Amygdala (tissue), 56 donors: ENCODE data around the gene LBH.

Source experiments
- DNase-seq, 56 donors: peaks; one replicate each; lab custom pipeline; 2025; lab: John Stamatoyannopoulos, UW

Gene LBH

GRCh38 chr2:30294133-30294532, 62.8 kb downstream of the LBH start:
- DNase-seq: no peak

GRCh38 chr2:30296496-30296895, 65.2 kb downstream of the LBH start:
- no peak for DNase-seq

GRCh38 chr2:30298302-30298701, 67.0 kb downstream of the LBH start:
- no peak for DNase-seq

GRCh38 chr2:30300122-30300455, 68.8 kb downstream of the LBH start:
- no peak for DNase-seq

GRCh38 chr2:30300456-30301221, 69.3 kb downstream of the LBH start:
- no peak for DNase-seq

- no peak for DNase-seq
These were observed 70.2 kb downstream of the LBH start for GRCh38 chr2:30301551-30301950.

GRCh38 chr2:30302566-30302965, 71.2 kb downstream of the LBH start:
- DNase-seq: no peak

GRCh38 chr2:30303095-30303494, 71.8 kb downstream of the LBH start:
- DNase-seq: no peak

GRCh38 chr2:30305235-30305634, 73.9 kb downstream of the LBH start:
- DNase-seq: no peak

GRCh38 chr2:30306522-30306921, 75.2 kb downstream of the LBH start:
- DNase-seq: no peak

GRCh38 chr2:30308280-30308679, 76.9 kb downstream of the LBH start:
- DNase-seq: no peak
